Measurements from ENCODE around the gene WBP1L. TPM values are rescaled to one million over a fixed set of nuclear protein-coding genes. Genes with fewer than 3 reads are reported as not detected.
A peak's percentile ranks its signal among the peaks of the same experiment; 100 is the strongest.
"Not testable (repeated sequence)": the region's sequence is repeated elsewhere in the genome, so short reads cannot be mapped to it uniquely, and the experiment has no call there.

Gene WBP1L
- total and polyA plus RNA-seq, 2 experiments from 2014 or later, result 7.0 to 55.7 TPM

- H3K9me2 ChIP-seq (ENCODE audit: insufficient read depth); DNase-seq (ENCODE audit: low spot score); H2AFZ ChIP-seq; H3K27ac Mint-ChIP-seq; H3K9me3 Mint-ChIP-seq; H3K27me3 Mint-ChIP-seq (ENCODE audit: insufficient read depth, low read depth, poor library complexity); H3F3A ChIP-seq (replicated peaks; ENCODE audit: low read depth); H3K4me3 ChIP-seq; ATAC-seq; H3K27me3 ChIP-seq (ENCODE audit: insufficient read depth): not testable (repeated sequence)
- peaks cover 55% of the 10 kb centered on the region for H3K4me1 Mint-ChIP-seq
- Histone ChIP-seq H4K20me1 (replicated peaks; ENCODE audit: insufficient read depth) (peaks cover 27% of the 10 kb centered on the region), H3K4me1 (ENCODE audit: insufficient read depth) (peaks cover 42% of the 10 kb centered on the region), H3K36me3 (ENCODE audit: insufficient read depth) (peaks cover 17% of the 10 kb centered on the region; the same call in 1 of the 2 replicates), H3K4me2 (peak overlapping the region; percentile 27), H3K79me2 (replicated peaks; ENCODE audit: insufficient read depth) (peaks cover 84% of the 10 kb centered on the region), H3K27ac (ENCODE audit: low read depth) (peak overlapping the region; percentile 59)
- H3K4me3 Mint-ChIP-seq, result peak overlapping the region; percentile 57; the same call in 2 of the 3 replicates
- peaks cover 33% of the 10 kb centered on the region for H3K36me3 Mint-ChIP-seq (ENCODE audit: low read depth)
Measured at GRCh38 chr10:102716900-102717565, 26.7 kb upstream of the WBP1L start.

DNA sequence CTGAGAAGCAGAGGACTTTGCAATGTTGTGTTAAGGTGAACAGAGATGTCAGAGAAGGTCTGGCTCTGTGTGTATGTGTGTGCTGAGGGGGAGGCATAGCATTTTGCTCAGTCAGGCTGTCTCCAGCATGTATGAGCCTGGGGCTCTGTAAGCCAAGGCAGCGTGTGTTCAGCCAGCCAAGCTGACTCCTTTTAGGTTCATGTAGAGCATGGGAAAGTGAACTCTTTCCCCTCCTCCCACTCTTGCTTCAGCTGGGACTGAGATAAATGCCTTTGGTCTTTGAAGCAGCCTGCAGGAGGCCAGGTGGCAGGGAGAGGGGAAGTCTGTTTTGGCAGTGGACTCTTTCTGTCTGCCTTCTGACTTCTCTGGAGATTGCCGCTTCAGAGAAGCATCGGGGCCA, 25.5 kb upstream of the WBP1L start:
- Mint-ChIP-seq H3K4me3 (peak overlapping the region; percentile 57), H3K27ac (peak overlapping the region; percentile 55), H3K4me1 (peaks cover 48% of the 10 kb centered on the region), H3K27me3 (ENCODE audit: insufficient read depth, low read depth, poor library complexity) (peaks cover 2% of the 10 kb centered on the region), H3K36me3 (ENCODE audit: low read depth) (peaks cover 35% of the 10 kb centered on the region), H3K9me3 (no peaks in the 10 kb centered on the region)
- Histone ChIP-seq H3F3A (replicated peaks; ENCODE audit: low read depth) (peaks cover 7% of the 10 kb centered on the region; the same call in 1 of the 2 replicates), H3K79me2 (replicated peaks; ENCODE audit: insufficient read depth) (peaks cover 84% of the 10 kb centered on the region), H3K4me3 (0 out of 2 replicates have a peak overlapping the region, but pooled peaks have one; percentile 2), H3K36me3 (ENCODE audit: insufficient read depth) (peaks cover 17% of the 10 kb centered on the region; the same call in 1 of the 2 replicates), H3K4me2 (peak overlapping the region; percentile 27), H3K4me1 (ENCODE audit: insufficient read depth) (peaks cover 36% of the 10 kb centered on the region), H2AFZ (no peak overlapping the region), H4K20me1 (replicated peaks; ENCODE audit: insufficient read depth) (peaks cover 34% of the 10 kb centered on the region), H3K27ac (ENCODE audit: low read depth) (peak overlapping the region; percentile 59), H3K27me3 (ENCODE audit: insufficient read depth) (no peaks in the 10 kb centered on the region), H3K9me2 (ENCODE audit: insufficient read depth) (no peaks in the 10 kb centered on the region)
- no peak for ATAC-seq
- DNase-seq (ENCODE audit: low spot score), result peak; percentile 60
- TF ChIP-seq, protein P1, sequence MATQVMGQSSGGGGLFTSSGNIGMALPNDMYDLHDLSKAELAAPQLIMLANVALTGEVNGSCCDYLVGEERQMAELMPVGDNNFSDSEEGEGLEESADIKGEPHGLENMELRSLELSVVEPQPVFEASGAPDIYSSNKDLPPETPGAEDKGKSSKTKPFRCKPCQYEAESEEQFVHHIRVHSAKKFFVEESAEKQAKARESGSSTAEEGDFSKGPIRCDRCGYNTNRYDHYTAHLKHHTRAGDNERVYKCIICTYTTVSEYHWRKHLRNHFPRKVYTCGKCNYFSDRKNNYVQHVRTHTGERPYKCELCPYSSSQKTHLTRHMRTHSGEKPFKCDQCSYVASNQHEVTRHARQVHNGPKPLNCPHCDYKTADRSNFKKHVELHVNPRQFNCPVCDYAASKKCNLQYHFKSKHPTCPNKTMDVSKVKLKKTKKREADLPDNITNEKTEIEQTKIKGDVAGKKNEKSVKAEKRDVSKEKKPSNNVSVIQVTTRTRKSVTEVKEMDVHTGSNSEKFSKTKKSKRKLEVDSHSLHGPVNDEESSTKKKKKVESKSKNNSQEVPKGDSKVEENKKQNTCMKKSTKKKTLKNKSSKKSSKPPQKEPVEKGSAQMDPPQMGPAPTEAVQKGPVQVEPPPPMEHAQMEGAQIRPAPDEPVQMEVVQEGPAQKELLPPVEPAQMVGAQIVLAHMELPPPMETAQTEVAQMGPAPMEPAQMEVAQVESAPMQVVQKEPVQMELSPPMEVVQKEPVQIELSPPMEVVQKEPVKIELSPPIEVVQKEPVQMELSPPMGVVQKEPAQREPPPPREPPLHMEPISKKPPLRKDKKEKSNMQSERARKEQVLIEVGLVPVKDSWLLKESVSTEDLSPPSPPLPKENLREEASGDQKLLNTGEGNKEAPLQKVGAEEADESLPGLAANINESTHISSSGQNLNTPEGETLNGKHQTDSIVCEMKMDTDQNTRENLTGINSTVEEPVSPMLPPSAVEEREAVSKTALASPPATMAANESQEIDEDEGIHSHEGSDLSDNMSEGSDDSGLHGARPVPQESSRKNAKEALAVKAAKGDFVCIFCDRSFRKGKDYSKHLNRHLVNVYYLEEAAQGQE (IDR thresholded peaks at IDR 0.05; ENCODE audit: unreplicated experiment), result no peak
- TF ChIP-seq CREB1 (CRISPR knock-in tag; IDR thresholded peaks at IDR 0.05; ENCODE audit: low read depth), result no peak
- no peak for TF ChIP-seq ZNF114 (CRISPR knock-in tag; IDR thresholded peaks at IDR 0.05)
- no peak for TF ChIP-seq STAT1 (IDR thresholded peaks at IDR 0.05; ENCODE audit: unreplicated experiment)
- no peak for TF ChIP-seq NANOG (IDR thresholded peaks at IDR 0.05; ENCODE audit: borderline replicate concordance)
- TF ChIP-seq ZNF462 (CRISPR knock-in tag; IDR thresholded peaks at IDR 0.05), result no peak
- TF ChIP-seq ETS1 (IDR thresholded peaks at IDR 0.05), result no peak
- no peak for TF ChIP-seq EZH2phosphoT487 (IDR thresholded peaks at IDR 0.05; ENCODE audit: unreplicated experiment)
- no peak for TF ChIP-seq ZNF331 (CRISPR knock-in tag; IDR thresholded peaks at IDR 0.05; ENCODE audit: low read depth)
